Stimulated activated naive CD4-positive, alpha-beta T cell (primary cell): Measurements from ENCODE around the gene RPRML.

Experiments
- DNase-seq, 6 experiments: peaks; one replicate each; lab custom pipeline; 2025; lab: John Stamatoyannopoulos, UW

Gene RPRML

GRCh38 chr17:46944931-46945330 lies 34.1 kb downstream of the RPRML start:
- DNase-seq, result no peak

- peak in 1 of 6 experiments; percentile 19 for DNase-seq
Measured at GRCh38 chr17:46943501-46944393, 35.3 kb downstream of the RPRML start.

GRCh38 chr17:46943218-46943500 lies 35.9 kb downstream of the RPRML start:
- no peak for DNase-seq

- peak in 5 of 6 experiments; percentile 5 to 27 (median 18) for DNase-seq
Measured at GRCh38 chr17:46942441-46943217, 36.4 kb downstream of the RPRML start.

GRCh38 chr17:46940692-46941404 lies 38.2 kb downstream of the RPRML start:
- DNase-seq, result peak; percentile 23 to 69 (median 44)

- no peak for DNase-seq
Measured at GRCh38 chr17:46935658-46936266, 43.3 kb downstream of the RPRML start.

GRCh38 chr17:46931596-46931995 lies 47.5 kb downstream of the RPRML start:
- DNase-seq, result no peak

GRCh38 chr17:46930051-46930450 lies 49.0 kb downstream of the RPRML start:
- DNase-seq, result no peak

GRCh38 chr17:46929413-46929812 lies 49.6 kb downstream of the RPRML start:
- DNase-seq, result no peak

- no peak for DNase-seq
Measured at GRCh38 chr17:46928467-46929261, 50.4 kb downstream of the RPRML start.
